Gastrocnemius medialis (tissue), 4 donors: ENCODE data around the gene GPBP1. TPM values are rescaled to one million over a fixed set of nuclear protein-coding genes. Genes with fewer than 3 reads are reported as not detected.
A peak's percentile ranks its signal among the peaks of the same experiment; 100 is the strongest.

Experiments
- ATAC-seq, 2 donors: fragments of 150-250 bp; one replicate each; pipeline ENCODE4 v1.9.1; 2016
- DNase-seq, 2 donors: peaks; one replicate each; pipeline ENCODE4 v3.0.0-alpha.2; 2019
- H3K27ac ChIP-seq, 4 donors: fragments of 200-600 bp; sonication (generic); 1 replicate in 1 of 4; 2 replicates in 3 of 4; pipeline ENCODE4 v1.5.1; 2016 to 2018; ENCODE audit warnings: mild to moderate bottlenecking in 2 of 4, moderate library complexity in 1 of 4
- H3K27me3 ChIP-seq, 3 donors: fragments of 200-600 bp; sonication (generic) in 2 of 3; 1 replicate in 1 of 3; 2 replicates in 2 of 3; pipeline versions ENCODE4 v1.5.1 to v1.6.0; 2016 to 2019; ENCODE audit warnings: mild to moderate bottlenecking in 1 of 3, moderate library complexity in 1 of 3
- H3K36me3 ChIP-seq, 2 donors: fragments of 200-600 bp; sonication (generic) in 1 of 2; one replicate each; pipeline ENCODE4 v1.5.1; 2017 to 2018
- H3K4me1 ChIP-seq, 2 donors: fragments of 200-600 bp; sonication (generic) in 1 of 2; one replicate each; pipeline ENCODE4 v1.5.1; 2016 to 2017; ENCODE audit warnings: mild to moderate bottlenecking in 2 of 2
- H3K4me3 ChIP-seq, 4 donors: fragments of 200-600 bp; sonication (generic) in 3 of 4; 1 replicate in 1 of 4; 2 replicates in 3 of 4; pipeline ENCODE4 v1.5.1; 2016 to 2019; ENCODE audit warnings: mild to moderate bottlenecking in 2 of 4
- H3K9me3 ChIP-seq, 3 donors: fragments of 200-600 bp; sonication (generic) in 2 of 3; 1 replicate in 1 of 3; 2 replicates in 2 of 3; pipeline ENCODE4 v1.5.1; 2016 to 2019
- CTCF ChIP-seq, 5 experiments: fragments of 450-650 bp in 3 of 5; fragments of 200-600 bp in 2 of 5; sonication (generic) in 2 of 5; IDR thresholded peaks in 4 of 5; conservative IDR thresholded peaks in 1 of 5; 1 replicate in 4 of 5; 2 replicates in 1 of 5; pipeline ENCODE4 v1.5.1; 2016 to 2019; ENCODE audit warnings: antibody characterized with exemption in 5 of 5, mild to moderate bottlenecking in 3 of 5, moderate library complexity in 3 of 5
- POLR2A ChIP-seq, 2 donors: fragments of 450-650 bp; IDR thresholded peaks; one replicate each; pipeline ENCODE4 v1.6.1; 2017; ENCODE audit warnings: antibody characterized with exemption in 2 of 2, mild to moderate bottlenecking in 2 of 2, moderate library complexity in 2 of 2
- in situ Hi-C, 4 donors: fragments of 200-750 bp; cut with MboI; loops; one replicate each; pipeline versions ENCODE4 v1.15.0 to v1.8.0; 2017; ENCODE audit warnings: low sequenced_read_pairs in 4 of 4
- intact Hi-C: fragments of 100-400 bp; cut with DNase I; formaldehyde crosslinking; loops from one replicate; pipeline ENCODE4 v1.15.1; 2023; ENCODE audit warnings: low total_unique reads
- total RNA-seq, 4 donors: library from RNA; depleted of rRNA; stranded (reverse); fragments of >200 nt; gene quantifications; one replicate each; pipeline versions ENCODE4 v1.1.0 to v1.2.3, GENCODE V29; 2016

GPBP1 gene
- total RNA-seq, 4 donors from 2014 or later = 40.4 to 58.0 (median 50.5) TPM

DNA sequence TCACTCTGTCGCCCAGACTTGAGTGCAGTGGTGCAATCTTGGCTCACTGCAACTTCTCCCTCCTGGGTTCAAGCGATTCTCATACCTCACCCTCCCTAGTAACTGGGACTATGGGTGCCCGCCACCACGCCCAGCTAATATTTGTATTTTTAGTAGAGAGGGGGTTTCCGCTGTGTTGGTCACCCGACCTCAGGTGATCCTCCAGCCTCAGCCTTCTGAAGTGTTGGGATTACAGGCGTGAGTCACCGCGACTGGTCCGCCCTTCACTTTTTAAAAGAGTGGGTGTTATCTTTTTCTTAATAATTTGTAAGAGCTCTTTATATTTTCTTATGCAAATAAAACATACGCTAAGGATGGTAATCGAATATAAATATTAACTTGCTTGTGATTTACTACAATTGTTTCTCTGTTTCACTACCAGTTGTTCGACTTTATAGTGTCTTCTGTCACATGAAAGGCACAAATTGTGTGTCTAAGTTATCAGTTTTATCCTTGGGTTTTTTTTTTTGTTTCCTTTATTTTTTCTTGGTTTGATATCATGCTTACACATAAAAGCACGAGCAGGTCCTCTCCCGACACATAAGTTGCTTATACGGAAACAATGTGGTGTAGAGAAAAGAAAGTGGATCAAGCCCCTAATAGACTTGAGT lies 1.9 kb upstream of the GPBP1 start:
- H3K4me3 ChIP-seq = peak overlapping the region in 2 of 4 donors; percentile 84 to 86
- H3K9me3 ChIP-seq = no peaks in the 10 kb centered on the region
- DNase-seq = no peak
- TF ChIP-seq POLR2A (IDR thresholded peaks at IDR 0.05) (no peak), CTCF (IDR thresholded peaks at IDR 0.05 in 4 of 5, conservative IDR thresholded peaks at IDR 0.05 in 1 of 5) (no peak)
- no peak for ATAC-seq
- intact Hi-C loops = loop anchor here (2.0 kb wide), 1 partner anchor 49 kb away; no protein-coding TSS in a partner anchor
- peak overlapping the region in 3 of 4 donors; percentile 98 to 100 (median 100) for H3K27ac ChIP-seq
- H3K4me1 ChIP-seq = peaks cover 10 to 20% of the 10 kb centered on the region in 2 donors
- H3K36me3 ChIP-seq = no peaks in the 10 kb centered on the region
- in situ Hi-C loops = no loop called here
- no peaks in the 10 kb centered on the region for H3K27me3 ChIP-seq

DNA sequence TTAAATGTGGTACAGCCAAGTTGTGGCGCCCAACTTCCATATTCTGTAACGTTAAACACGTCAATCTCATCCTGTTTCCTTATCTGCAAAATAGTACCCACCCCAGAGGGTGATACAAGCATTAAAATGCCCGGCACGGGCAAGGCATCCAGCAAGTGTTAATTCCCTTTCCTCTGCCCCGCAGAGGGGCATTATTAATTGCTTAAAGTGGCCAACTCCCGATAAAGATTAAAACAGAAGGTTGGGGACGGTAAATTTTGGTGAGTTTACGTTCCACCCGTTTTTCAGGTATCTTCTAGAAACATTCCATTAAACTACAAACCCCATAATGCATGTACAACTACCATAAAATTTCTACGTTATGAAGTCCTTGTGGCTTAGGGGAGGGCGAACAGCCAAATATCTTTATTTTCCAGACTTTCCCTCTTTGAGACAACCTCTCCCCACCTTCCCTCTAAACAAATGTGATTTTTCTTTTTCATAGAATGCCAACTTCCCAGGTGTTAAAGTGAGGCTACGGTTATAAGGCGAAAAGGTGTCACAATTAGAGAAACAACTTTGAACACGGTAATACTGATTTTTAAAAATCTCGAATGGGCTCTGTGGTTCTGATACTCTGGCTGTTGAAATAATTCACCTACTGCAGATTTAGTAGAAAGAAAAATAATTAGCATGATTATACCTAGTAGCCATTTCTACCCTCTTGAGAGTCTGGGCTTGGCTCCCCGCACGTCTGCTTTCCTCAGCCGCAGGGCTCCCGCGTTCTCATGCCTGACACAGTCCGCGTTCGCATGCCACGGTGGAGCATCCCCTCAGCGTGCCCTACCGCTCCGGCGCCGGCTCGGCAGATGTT lies 1.2 kb upstream of the GPBP1 start:
- Histone ChIP-seq H3K27ac (peak overlapping the region; percentile 98 to 100 (median 100)), H3K27me3 (no peaks in the 10 kb centered on the region), H3K4me1 (peaks cover 17 to 27% of the 10 kb centered on the region in 2 donors), H3K9me3 (no peaks in the 10 kb centered on the region), H3K4me3 (peak overlapping the region; percentile 84 to 99 (median 92)), H3K36me3 (no peaks in the 10 kb centered on the region)
- no peak for TF ChIP-seq CTCF (IDR thresholded peaks at IDR 0.05 in 4 of 5, conservative IDR thresholded peaks at IDR 0.05 in 1 of 5)
- TF ChIP-seq POLR2A (IDR thresholded peaks at IDR 0.05) = no peak
- ATAC-seq = peak in 1 of 2 donors; percentile 31
- intact Hi-C loops = loop anchor here (1.0 to 2.0 kb wide), 3 partner anchors 48 to 263 kb away; partner anchors contain the start of genes MIER3 and SETD9
- peak; percentile 28 to 54 for DNase-seq
- in situ Hi-C loops = no loop called here

DNA sequence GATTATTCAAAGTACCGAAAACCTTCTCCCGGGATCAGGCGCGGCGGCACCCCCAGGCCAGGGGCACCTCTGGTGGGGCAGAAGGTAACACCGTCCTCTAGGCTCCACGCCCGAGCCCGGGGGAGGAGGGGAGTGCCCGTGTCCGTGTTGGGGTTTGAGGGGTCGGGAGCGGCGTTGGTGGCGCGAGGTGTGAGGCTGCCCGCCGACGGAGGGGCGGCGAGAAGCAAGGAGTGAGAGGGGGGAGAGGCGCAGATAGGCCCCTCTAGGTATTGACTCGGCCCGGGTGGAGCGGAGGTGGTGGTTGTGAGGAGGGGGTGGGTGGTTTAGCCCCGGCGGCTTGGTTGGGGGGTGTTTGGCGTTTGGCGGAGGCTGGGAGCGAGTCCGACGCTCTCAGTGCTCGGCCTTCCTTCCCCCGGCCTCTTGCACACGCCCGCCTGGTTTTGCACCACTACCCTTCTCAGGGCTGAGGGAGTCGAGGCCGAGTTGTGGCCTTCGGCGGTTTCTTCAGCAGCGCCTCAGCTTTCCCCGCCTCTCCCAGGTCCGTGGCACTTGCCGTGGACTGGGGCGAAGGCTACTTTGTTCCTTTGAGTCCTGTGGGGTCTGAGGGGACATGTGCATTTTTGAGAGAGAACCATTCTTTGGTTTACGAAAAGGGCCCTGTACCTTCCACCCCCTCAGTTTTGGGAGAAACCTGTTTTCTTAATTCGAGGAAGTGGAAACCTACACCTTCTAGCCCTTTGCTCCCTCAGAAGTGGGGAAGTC lies 450 bp downstream of the GPBP1 start:
- Histone ChIP-seq H3K4me1 (peaks cover 33 to 43% of the 10 kb centered on the region in 2 donors), H3K4me3 (peak overlapping the region; percentile 84 to 99 (median 92)), H3K27me3 (no peaks in the 10 kb centered on the region), H3K9me3 (no peaks in the 10 kb centered on the region), H3K36me3 (no peaks in the 10 kb centered on the region), H3K27ac (peak overlapping the region; percentile 98 to 100 (median 100))
- TF ChIP-seq CTCF (IDR thresholded peaks at IDR 0.05 in 4 of 5, conservative IDR thresholded peaks at IDR 0.05 in 1 of 5) (no peak), POLR2A (IDR thresholded peaks at IDR 0.05) (no peak)
- in situ Hi-C loops = no loop called here
- DNase-seq (no peak), ATAC-seq (peak; percentile 16 to 28)
- intact Hi-C loops = loop anchor here (2.0 kb wide), 1 partner anchor 1180 kb away; the partner anchor contains the start of gene IL6ST

DNA sequence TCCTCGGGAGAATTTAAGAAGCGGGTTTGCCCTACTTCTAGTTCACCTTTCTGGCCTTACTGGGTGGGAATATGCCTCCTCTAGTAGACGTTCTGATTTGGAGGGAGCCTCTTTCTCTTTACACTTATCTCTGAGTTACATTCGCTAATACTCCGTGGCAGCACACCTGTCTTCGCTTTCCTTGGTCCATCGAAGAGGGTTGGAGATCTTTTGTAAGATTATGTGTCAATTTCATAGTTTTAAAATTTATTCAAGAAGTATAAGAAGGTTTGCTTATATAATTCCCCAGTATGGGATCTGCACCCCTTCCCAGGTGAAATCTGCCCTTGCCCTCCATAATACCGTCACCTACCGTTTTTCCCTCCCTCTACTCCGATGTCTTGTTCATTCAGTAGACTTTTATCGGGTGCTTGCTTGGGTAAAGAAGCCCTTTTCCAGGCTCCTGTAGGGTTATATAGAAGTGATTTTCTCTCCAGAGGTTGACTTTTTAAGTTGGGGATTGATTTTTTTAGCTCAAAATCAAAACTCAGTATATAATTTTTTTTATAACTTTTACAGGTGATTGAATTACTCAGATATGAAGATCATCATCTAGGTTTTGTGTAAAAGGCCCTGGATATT lies 1.1 kb downstream of the GPBP1 start:
- H3K4me1 ChIP-seq = peaks cover 40 to 50% of the 10 kb centered on the region in 2 donors
- in situ Hi-C loops = loop anchor here in 2 of 4 donors (25.0 kb wide), 1 partner anchor 1188 kb away; the partner anchor contains the start of gene IL6ST (in 2 of the 2)

More for the DNA sequence above, 1.1 kb downstream of the GPBP1 start:
- ATAC-seq (no peak), DNase-seq (no peak)
- intact Hi-C loops = loop anchor here (2.0 kb wide), 1 partner anchor 1180 kb away; the partner anchor contains the start of gene IL6ST
- peak overlapping the region; percentile 98 to 100 (median 100) for H3K27ac ChIP-seq
- H3K36me3 ChIP-seq = no peaks in the 10 kb centered on the region
- no peaks in the 10 kb centered on the region for H3K9me3 ChIP-seq
- no peaks in the 10 kb centered on the region for H3K27me3 ChIP-seq
- TF ChIP-seq CTCF (IDR thresholded peaks at IDR 0.05 in 4 of 5, conservative IDR thresholded peaks at IDR 0.05 in 1 of 5) (no peak), POLR2A (IDR thresholded peaks at IDR 0.05) (no peak)
- H3K4me3 ChIP-seq = peak overlapping the region; percentile 84 to 99 (median 92)
